Measurements from ENCODE around the gene HDAC9.

The HDAC9 gene

GRCh38 chr7:18753972-18754610, 258.5 kb downstream of the HDAC9 start:
- no peak for DNase-seq

GRCh38 chr7:18754766-18755165, 259.2 kb downstream of the HDAC9 start:
- no peak for DNase-seq

GRCh38 chr7:18755793-18756192, 260.2 kb downstream of the HDAC9 start:
- no peak for DNase-seq

- DNase-seq = no peak
Observed at GRCh38 chr7:18756378-18757050, 261.0 kb downstream of the HDAC9 start.

- DNase-seq = no peak
Observed at GRCh38 chr7:18760046-18760445, 264.5 kb downstream of the HDAC9 start.

GRCh38 chr7:18760631-18761445, 265.3 kb downstream of the HDAC9 start:
- no peak for DNase-seq

GRCh38 chr7:18762189-18762588, 266.6 kb downstream of the HDAC9 start:
- DNase-seq = no peak

- no peak for DNase-seq
Observed at GRCh38 chr7:18768256-18768655, 272.7 kb downstream of the HDAC9 start.

- no peak for DNase-seq
Observed at GRCh38 chr7:18770154-18770811, 274.7 kb downstream of the HDAC9 start.

GRCh38 chr7:18770822-18771221, 275.3 kb downstream of the HDAC9 start:
- no peak for DNase-seq

GRCh38 chr7:18771834-18772566, 276.5 kb downstream of the HDAC9 start:
- no peak for DNase-seq

GRCh38 chr7:18772567-18772965, 277.0 kb downstream of the HDAC9 start:
- no peak for DNase-seq

- DNase-seq = no peak
Observed at GRCh38 chr7:18777314-18777713, 281.8 kb downstream of the HDAC9 start.

GRCh38 chr7:18778594-18778993, 283.0 kb downstream of the HDAC9 start:
- no peak for DNase-seq

- DNase-seq = no peak
Observed at GRCh38 chr7:18780266-18780665, 284.7 kb downstream of the HDAC9 start.

GRCh38 chr7:18780938-18781337, 285.4 kb downstream of the HDAC9 start:
- DNase-seq = no peak

- DNase-seq = no peak
Observed at GRCh38 chr7:18786196-18786727, 290.7 kb downstream of the HDAC9 start.

GRCh38 chr7:18786796-18787195, 291.2 kb downstream of the HDAC9 start:
- DNase-seq = no peak

- DNase-seq = no peak
Observed at GRCh38 chr7:18788026-18788425, 292.5 kb downstream of the HDAC9 start.

GRCh38 chr7:18792871-18793595, 297.5 kb downstream of the HDAC9 start:
- DNase-seq = no peak

GRCh38 chr7:18796216-18796615, 300.7 kb downstream of the HDAC9 start:
- DNase-seq = no peak

Data from CD4-positive, alpha-beta T cell treated with Interleukin-4 for 4 hours (primary cell).